ENCODE data around the gene MYH16. TPM values are rescaled to one million over a fixed set of nuclear protein-coding genes. Genes with fewer than 3 reads are reported as not detected.

The MYH16 gene
- total RNA-seq, 1 experiment from 2014 or later: 0.57 TPM

DNA sequence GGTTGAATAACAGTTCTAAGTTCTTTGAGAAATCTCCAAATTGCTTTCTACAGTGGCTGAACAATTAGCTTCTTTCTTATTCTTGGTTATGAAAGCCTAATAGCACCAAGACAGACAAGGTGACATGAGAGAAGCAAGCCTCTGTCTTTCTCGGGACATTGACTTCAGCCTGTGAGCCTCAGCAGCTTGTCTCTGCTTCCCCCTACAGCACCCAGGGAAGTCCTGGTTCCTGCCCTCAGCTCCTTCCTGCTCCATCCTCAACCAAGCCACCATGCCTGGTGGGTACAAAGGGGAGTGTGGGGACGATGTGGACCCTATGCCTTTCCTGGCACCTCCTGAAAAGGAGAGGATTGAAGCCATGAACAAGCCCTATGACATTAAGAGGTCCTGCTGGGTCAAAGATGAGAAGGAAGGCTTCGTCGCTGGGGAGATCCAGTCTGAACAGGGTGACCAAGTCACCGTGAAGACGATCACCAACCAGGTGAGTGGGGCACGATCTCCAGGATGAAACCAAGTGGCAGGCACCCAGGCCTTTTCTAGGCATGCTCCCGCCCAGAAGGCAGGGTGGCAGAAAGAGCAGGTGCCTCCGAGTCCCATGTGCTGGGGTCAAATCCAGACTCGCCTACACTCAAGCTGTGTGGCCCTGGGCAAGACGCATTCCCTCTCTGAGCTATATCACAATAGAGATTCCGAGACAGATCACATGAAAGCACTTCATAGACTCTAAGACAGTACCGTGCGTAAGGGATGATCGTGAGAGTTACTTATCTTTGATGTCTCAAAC lies 33.9 kb upstream of the MYH16 start:
- RAD21 ChIA-PET (ENCODE audit: low non-redundant PET in 1 of 2, low total read pairs in 2 of 2, uncharacterized antibody in 2 of 2, unreplicated experiment in 2 of 2): no interaction called here
- Histone ChIP-seq H3K27ac (ENCODE audit: low read depth, low read length) (no peak overlapping the region), H3K79me2 (ENCODE audit: insufficient read depth, low read length) (no peaks in the 10 kb centered on the region), H2AFZ (ENCODE audit: low read depth, low read length, poor library complexity, severe bottlenecking) (no peak overlapping the region), H3K9me3 (ENCODE audit: control insufficient read depth in 1 of 2, insufficient read depth in 1 of 2, low read depth in 1 of 2, low read length in 2 of 2) (no peaks in the 10 kb centered on the region), H3K36me3 (ENCODE audit: control insufficient read depth in 1 of 2, insufficient read depth in 2 of 2, low read length in 2 of 2) (no peaks in the 10 kb centered on the region), H3K4me3 (replicated peaks in 1 of 2; ENCODE audit: low read depth in 1 of 2, low read length in 2 of 2) (no peak overlapping the region), H3K9ac (ENCODE audit: low read length) (no peak overlapping the region), H4K20me1 (ENCODE audit: insufficient read depth) (no peaks in the 10 kb centered on the region), H3K27me3 (ENCODE audit: insufficient read depth, low read length) (no peaks in the 10 kb centered on the region), H3K9me2 (ENCODE audit: insufficient read depth) (no peaks in the 10 kb centered on the region), H3K4me2 (ENCODE audit: low read length) (no peak overlapping the region), H3K4me1 (ENCODE audit: control insufficient read depth in 1 of 2, insufficient read depth in 2 of 2, low read length in 2 of 2) (peaks cover 0 to 6% of the 10 kb centered on the region in 2 experiments; a peak in 1 of 4 replicates)
- TF ChIP-seq ATF3 (IDR thresholded peaks at IDR 0.05): no peak
- TF ChIP-seq EZH2phosphoT487 (IDR thresholded peaks at IDR 0.05; ENCODE audit: borderline replicate concordance): no peak
- no peak for ATAC-seq
- no peak for DNase-seq (ENCODE audit: low read depth, low spot score)
- no TSS peak for BruUV-seq (replicated peaks)
- intact Hi-C loops (cut with micrococcal nuclease): no loop called here
- POLR2A ChIA-PET: no interaction called here
- CTCF ChIA-PET: no interaction called here

DNA sequence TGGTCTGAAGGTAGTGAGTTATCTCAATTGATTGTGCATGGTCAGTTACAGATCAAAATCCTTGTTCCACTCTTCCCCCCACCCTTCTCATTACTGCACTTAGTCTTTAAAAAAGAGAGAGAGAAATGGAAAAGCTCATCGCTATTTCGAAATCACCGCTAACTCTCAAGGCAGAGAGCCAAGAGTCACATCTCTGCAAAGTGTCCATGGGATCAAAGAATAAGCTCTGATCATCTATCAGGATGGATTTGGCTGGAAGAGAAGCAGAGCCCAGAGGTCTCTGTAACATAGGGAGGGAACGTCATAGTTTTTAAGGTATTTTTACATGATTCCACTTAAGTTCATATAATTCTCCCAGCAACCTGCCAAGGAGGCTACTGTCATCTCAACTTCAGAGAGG lies 30.0 kb upstream of the MYH16 start:
- Histone ChIP-seq H3K79me2 (ENCODE audit: insufficient read depth, low read length) (no peaks in the 10 kb centered on the region), H3K27me3 (ENCODE audit: insufficient read depth, low read length) (no peaks in the 10 kb centered on the region), H3K9ac (ENCODE audit: low read length) (no peak overlapping the region), H3K27ac (ENCODE audit: low read depth, low read length) (no peak overlapping the region), H4K20me1 (ENCODE audit: insufficient read depth) (no peaks in the 10 kb centered on the region), H2AFZ (ENCODE audit: low read depth, low read length, poor library complexity, severe bottlenecking) (no peak overlapping the region), H3K9me2 (ENCODE audit: insufficient read depth) (no peaks in the 10 kb centered on the region), H3K36me3 (ENCODE audit: control insufficient read depth in 1 of 2, insufficient read depth in 2 of 2, low read length in 2 of 2) (no peaks in the 10 kb centered on the region), H3K4me1 (ENCODE audit: control insufficient read depth in 1 of 2, insufficient read depth in 2 of 2, low read length in 2 of 2) (peaks cover 0 to 3% of the 10 kb centered on the region in 2 experiments; a peak in 1 of 4 replicates), H3K4me2 (ENCODE audit: low read length) (no peak overlapping the region), H3K9me3 (ENCODE audit: control insufficient read depth in 1 of 2, insufficient read depth in 1 of 2, low read depth in 1 of 2, low read length in 2 of 2) (no peaks in the 10 kb centered on the region), H3K4me3 (replicated peaks in 1 of 2; ENCODE audit: low read depth in 1 of 2, low read length in 2 of 2) (no peak overlapping the region)
- DNase-seq (ENCODE audit: low read depth, low spot score) (no peak), ATAC-seq (no peak)
- ChIA-PET POLR2A (no interaction called here), RAD21 (ENCODE audit: low non-redundant PET in 1 of 2, low total read pairs in 2 of 2, uncharacterized antibody in 2 of 2, unreplicated experiment in 2 of 2) (no interaction called here), CTCF (no interaction called here)
- BruUV-seq (replicated peaks): no TSS peak
- TF ChIP-seq, protein P1, sequence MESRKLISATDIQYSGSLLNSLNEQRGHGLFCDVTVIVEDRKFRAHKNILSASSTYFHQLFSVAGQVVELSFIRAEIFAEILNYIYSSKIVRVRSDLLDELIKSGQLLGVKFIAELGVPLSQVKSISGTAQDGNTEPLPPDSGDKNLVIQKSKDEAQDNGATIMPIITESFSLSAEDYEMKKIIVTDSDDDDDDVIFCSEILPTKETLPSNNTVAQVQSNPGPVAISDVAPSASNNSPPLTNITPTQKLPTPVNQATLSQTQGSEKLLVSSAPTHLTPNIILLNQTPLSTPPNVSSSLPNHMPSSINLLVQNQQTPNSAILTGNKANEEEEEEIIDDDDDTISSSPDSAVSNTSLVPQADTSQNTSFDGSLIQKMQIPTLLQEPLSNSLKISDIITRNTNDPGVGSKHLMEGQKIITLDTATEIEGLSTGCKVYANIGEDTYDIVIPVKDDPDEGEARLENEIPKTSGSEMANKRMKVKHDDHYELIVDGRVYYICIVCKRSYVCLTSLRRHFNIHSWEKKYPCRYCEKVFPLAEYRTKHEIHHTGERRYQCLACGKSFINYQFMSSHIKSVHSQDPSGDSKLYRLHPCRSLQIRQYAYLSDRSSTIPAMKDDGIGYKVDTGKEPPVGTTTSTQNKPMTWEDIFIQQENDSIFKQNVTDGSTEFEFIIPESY (IDR thresholded peaks at IDR 0.05; ENCODE audit: extremely low read depth, insufficient replicate concordance, low read length): no peak
- no peak for TF ChIP-seq JUND (IDR thresholded peaks at IDR 0.05)
- TF ChIP-seq EZH2phosphoT487 (IDR thresholded peaks at IDR 0.05; ENCODE audit: borderline replicate concordance): no peak
- no peak for TF ChIP-seq CBX3 (IDR thresholded peaks at IDR 0.05; ENCODE audit: low read depth)
- TF ChIP-seq ZNF274 (IDR thresholded peaks at IDR 0.05; ENCODE audit: low read depth, low read length): no peak
- TF ChIP-seq POLR2AphosphoS5 (IDR thresholded peaks at IDR 0.05; ENCODE audit: low read depth, low read length): no peak
- no peak for TF ChIP-seq ZFX (IDR thresholded peaks at IDR 0.05)
- no peak for TF ChIP-seq FOSL1 (IDR thresholded peaks at IDR 0.05; ENCODE audit: low read depth)
- TF ChIP-seq SIN3A (IDR thresholded peaks at IDR 0.05; ENCODE audit: low read depth): no peak
- intact Hi-C loops (cut with micrococcal nuclease): no loop called here

Data from HCT116 (cell line).